Tibial nerve (tissue), 4 donors: Measurements from ENCODE around the gene MTA3.

Experiments used
- CTCF ChIP-seq, 5 experiments: fragments of 200-600 bp in 3 of 5; fragments of 450-650 bp in 2 of 5; sonication (generic) in 3 of 5; IDR thresholded peaks; one replicate each; pipeline ENCODE4 v1.5.1; 2016 to 2019; ENCODE audit warnings: antibody characterized with exemption in 5 of 5, mild to moderate bottlenecking in 3 of 5, moderate library complexity in 2 of 5
- EP300 ChIP-seq, 2 donors: sonication (generic); formaldehyde crosslinking; IDR thresholded peaks; one replicate each; pipeline ENCODE4 v1.6.1; 2017; ENCODE audit warnings: antibody characterized with exemption in 2 of 2, mild to moderate bottlenecking in 1 of 2

- TF ChIP-seq EP300 (IDR thresholded peaks at IDR 0.05), result no peak
- TF ChIP-seq CTCF (IDR thresholded peaks at IDR 0.05), result no peak
Measured at GRCh38 chr2:42542871-42543270, 25.6 kb upstream of the MTA3 start.
